Astrocyte of the hippocampus (primary cell): ENCODE measurements around the gene UBE2L3.
"Not testable (repeated sequence)": the region's sequence is repeated elsewhere in the genome, so short reads cannot be mapped to it uniquely, and the experiment has no call there.

Experiments used
- DNase-seq: peaks from one replicate; pipeline ENCODE4 v3.0.0; 2011; ENCODE audit warnings: low read depth, low spot score

Gene UBE2L3

DNA sequence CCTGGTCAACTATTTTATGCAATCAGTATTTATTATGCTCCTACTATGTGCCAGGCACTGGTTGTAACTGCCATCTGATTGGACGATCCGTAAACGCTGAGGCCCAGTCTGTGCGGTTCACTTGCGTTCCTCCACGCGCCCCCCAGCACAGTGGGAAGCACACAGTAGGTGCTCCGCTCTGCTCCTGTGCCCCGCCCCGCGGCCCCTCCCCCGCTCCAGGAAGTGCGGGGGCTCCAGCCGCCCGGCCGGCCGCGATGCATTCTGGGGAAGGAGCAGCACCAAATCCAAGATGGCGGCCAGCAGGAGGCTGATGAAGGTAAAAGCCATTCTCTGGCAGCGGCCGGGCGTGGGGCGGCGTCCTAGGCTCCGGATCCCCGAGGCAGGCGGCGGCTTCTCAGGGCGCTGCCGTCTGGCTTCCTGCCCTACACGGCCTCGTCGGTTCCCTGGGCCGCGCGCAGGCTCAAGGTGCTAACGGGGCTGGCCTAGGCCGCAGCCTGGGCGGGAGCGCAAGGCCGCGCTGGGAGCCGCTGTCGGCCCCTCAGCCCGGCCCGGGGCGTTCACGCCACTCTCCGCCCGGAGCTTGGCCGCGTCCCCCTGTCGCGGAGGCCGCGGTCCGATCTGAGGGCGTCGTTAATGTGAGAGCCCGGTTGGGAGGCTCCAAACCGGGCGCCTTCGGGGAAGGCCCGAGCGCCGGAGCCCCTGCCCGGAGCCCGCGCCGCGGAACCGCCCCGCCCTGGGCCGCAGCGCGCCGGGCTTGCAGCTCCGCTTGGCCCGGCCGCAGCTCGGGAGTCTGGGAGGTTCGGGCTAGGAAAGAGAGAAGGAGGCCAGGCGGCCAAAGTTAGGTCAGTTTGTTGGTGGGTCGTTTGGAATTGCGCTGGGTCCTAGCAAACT lies at the start of gene UBE2L3:
UBE2L3 (plus strand) TSS at position 259 of the 891 bp plus-strand sequence; CDS start at position 290, 31 bp downstream.
- peak; percentile 92 for DNase-seq

DNA sequence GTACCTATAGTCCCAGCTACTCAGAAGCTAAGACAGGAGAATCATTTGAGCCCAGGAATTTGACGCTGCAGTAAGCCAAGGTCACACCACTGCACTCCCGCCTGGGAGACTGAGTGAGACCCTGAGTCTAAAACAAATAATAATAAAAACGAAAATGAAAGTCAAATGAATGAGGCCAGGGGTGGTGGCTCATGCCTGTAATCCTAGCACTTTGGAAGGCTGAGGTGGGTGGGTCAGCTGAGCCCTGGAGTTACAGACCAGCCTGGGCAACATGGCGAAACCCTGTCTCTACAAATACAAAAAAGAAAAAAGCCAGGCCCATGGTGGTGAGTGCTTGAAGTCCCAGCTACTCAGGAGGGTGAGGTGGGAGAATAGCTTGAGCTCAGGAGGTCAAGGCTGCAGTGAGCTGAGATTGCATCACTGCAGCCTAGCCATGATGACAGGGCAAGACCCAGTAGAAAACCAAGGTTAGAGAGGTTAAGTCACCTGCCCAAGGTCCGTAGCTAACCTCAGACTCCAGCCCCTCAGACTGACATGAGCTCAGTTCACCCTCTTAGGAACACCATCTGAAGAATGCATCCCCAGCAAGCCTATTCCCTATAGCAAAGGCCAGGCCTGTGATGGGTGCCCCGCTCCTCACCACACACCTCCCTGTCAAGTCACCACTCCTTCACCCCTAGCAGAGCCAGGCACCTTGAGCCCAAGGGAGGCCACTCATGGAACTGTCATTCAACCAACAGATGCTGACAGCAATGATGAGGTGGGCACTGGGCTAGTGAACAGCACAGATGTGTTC lies 40.6 kb upstream of the UBE2L3 start:
- DNase-seq, result not testable (repeated sequence)

DNA sequence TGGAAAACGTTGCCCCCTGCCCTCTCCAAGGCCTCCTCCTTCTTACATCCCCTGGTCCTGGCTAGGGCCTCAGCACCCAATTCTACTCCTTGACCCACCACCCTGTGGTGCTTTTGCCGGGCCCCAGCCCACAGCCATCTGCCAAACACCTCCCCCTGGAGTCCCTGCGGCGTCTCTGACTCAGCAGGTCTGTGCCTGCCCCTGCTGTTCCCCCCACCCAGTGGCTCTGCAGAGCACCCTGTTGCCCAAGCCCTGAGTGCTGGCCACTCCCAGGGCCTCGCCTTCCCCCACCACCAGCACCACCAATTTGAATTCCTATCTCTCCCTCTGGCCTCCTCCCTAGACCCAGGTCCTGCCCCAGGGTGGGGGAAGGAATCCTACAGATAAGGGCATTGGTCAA lies 36.0 kb upstream of the UBE2L3 start:
- not testable (repeated sequence) for DNase-seq

DNA sequence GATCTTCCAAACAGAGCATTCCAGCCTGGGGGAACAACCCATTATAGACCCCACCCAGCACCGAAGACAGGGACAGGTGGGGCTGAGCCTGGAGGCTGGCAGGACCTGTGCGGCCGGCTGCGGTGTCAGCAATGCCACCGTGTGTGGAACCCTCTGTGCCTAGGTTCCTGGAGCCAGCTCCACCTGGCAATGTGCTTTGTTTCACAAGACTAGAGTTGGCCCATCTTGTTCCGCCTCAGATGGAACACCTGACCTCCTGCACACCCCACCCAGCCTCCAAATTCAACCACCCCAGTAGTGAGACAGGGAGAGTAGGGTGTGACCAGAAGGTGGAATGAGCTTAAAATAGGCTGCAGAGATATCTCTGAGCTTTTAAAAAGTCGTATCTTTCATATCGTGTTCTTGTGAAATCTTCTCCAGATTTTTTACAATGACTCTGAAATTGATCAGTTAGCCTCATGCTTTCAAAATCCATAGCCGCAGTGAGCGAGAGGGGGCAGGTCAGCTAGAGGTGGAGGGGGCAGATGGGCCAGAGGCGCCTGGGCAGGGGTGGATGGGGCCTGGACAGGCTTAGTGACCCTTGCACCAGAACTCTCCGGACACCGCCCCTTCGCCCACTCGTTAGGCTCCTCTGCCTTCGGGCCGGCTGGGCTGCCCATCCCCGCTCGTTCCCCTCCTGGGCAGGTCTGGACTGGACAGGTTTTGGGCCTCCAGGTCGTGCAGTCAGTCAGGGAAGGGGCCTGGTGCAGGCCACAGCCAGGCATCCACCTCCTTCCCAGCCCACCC lies 34.5 kb upstream of the UBE2L3 start:
- not testable (repeated sequence) for DNase-seq

DNA sequence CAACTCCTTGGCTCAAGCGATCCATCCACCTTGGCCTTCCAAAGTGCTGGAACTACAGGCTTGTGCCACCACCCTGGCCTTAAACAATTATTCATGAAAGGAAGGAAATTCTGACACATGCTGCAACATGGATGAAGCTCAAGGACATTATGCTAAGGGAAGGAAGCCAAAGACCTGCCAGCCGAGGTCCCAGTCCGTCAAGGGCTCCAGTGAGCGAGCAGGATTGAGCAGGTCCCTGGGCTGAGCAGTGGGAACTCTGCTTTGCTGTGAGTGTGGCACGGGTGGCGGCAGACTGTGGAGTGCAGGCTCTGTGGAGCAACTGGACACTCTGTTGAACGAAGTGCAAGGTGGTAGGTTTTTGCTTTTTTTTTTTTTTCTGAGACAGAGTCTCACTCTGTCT lies 27.7 kb upstream of the UBE2L3 start:
- DNase-seq, result not testable (repeated sequence)

DNA sequence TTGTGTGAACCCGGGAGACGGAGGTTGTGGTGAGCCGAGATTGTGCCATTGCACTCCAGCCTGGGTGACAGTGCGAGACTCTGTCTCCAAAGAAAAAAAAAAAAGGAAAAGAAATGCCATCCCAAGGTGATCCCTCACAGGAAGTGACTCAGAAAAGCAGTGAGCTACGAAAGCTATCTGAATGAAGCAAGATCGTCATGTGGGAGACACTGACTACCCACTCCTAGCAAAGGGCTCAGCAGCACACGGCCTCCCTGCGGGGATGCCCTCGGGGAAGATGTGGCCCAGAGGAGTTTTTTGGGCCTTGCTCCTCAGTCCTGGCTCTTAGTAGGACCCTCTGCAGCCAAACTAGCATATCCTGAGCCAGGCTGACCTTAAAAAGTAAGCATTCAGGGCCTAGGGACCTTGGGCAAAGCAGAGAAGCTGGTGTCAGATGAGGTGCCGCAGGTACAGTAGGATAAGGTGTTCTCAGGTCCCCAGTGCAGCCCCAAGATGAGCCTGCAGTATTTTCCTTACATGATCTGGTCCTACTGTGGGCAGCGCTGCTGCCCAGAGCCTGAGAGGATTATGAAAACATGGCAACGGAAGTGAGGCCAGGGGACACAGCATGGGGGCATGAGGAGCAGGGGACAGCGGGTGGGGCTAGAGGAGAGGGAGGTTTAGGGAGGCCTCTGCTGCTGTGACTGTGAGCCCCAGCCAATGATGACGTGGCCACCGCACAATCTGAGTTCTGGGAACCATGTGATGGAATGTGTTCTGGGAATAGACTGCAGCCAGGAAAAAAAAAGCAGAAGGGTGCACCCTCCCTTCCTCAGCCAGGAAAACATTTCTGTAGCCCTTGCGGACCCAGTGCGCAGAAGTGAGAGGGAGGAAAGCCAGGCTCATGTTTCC lies 22.8 kb upstream of the UBE2L3 start:
- DNase-seq, result not testable (repeated sequence)

DNA sequence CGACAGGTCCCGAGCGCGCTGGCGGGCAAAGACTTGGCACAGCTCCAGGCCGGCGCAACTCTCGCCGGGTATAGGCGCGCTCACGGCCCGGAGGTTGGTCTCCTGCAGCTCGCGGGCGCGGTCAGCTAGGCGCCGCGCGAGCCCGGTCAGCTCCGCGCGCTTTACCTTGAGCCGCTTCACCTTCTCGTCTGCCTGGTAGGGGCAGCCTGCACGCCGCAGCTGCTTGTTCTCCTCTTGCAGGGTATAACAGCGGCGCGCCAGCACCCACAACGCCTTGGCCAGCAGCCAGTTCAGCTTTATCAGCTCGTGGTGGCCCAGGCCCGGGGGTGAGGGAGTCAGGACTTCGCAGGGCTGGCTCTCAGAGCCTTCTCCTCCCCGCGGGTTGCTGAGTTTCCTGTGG lies 18.0 kb upstream of the UBE2L3 start:
- not testable (repeated sequence) for DNase-seq

DNA sequence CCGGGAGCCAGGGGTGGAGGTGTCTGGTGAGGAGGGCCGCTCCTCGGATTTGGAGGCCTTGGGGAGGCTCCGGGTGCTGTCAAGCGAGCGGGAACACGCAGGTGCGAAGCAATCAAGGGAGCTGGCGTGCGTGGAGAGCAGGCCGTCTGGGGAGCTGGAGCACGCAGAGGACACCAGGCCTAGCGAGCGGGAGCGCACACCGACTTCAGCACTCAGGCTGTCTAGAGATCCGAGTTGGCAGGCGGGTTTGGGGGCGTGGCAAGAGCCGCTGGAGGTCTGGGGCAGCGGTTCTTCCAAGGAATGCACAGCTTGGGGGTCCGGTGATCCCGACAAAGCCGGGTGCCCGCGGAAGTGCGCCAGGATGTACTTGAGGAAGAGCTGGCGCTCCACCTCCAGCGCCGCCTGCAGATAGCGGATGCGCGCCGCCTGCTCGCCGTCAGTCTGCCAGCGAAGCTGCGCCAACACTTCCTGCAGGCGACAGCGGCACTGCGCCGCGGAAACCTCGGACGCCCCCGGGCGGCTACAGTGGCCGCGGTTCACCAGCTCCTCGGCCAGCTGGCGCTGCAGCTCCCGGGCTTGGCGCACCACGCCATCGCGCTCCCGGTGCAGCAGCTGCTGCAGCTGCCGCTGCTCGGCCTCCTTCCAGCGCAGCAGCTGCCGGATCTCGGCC lies 17.4 kb upstream of the UBE2L3 start:
- not testable (repeated sequence) for DNase-seq

DNA sequence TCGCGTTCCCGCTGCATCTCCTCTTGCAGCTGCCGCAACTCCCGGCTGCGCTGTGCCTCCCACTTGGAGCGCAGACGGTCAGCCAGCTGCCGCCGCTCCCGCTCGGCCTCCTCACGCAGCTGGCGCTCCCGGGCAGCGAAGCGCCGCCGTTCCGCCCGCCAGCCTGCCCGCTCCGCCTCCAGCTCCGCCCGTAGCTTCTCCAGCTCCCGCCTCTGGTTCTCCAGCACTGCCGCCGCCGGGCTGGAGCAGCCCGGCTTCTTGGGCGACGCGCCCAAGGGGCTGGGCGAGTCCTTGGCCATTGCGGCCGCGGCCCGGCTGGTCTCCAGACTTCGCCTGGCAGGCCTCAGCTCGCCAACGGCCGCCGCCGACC lies 16.9 kb upstream of the UBE2L3 start:
- not testable (repeated sequence) for DNase-seq

DNA sequence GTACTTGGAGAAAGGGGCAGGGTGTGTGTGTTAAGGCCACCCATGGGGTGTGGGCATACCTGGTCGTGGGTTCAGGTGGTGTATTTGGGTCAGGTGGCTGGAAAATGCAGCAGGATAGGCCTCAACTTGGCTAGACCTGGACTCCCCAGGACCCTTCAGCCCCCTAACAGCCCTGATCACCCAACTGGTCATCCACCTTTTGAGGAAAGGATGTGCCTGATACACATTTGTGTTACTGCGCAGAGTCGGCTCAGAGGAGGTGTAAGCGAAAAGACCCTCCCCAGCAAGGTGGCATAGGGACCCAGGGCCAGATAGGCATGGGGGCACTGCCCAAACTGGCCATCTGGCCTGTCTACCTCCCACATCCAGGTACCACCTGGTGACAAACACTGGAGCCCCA lies 16.2 kb upstream of the UBE2L3 start, which contains the start of gene RIMBP3C:
RIMBP3C (minus strand) TSS at position 101 of the 400 bp plus-strand sequence. CDS start 485 bp downstream, outside the sequence.
- not testable (repeated sequence) for DNase-seq

DNA sequence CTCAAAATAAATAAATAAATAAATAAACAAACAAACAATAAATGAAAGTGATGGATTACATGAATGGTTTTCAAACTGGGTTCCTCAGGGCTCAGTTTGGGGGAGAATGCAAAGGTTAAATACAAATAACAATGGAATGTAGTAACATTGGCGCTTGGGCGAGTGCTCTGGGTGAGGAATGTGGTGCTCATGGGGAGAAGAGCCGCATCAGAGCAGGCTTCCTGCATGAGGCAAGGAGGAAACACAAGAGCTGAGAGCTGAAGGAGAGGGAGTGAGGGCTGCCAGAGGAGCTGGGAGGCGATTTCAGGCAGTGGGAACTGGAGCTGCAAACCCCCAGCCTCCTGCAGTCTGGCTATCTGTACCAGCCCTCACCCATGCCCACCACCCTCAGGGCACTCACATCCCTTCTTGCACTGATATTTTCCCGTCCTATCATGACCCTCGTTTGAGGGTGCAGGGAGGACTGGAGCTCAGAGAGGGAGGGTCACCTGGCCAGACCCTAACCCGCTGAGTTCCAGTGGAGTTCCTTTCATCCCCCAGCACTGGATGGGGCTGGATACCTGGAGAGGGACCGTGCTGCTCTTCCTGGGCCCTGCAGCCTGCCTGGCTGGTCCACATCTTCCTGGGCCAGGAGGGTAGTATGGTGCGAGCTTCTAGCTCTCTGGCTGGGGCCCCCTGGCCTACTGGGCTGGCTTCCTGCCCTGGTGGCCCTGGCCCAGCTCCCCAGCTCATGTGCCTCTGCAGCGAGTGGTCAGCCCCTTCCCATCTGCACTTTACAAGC lies 8.0 kb upstream of the UBE2L3 start:
- DNase-seq, result not testable (repeated sequence)

DNA sequence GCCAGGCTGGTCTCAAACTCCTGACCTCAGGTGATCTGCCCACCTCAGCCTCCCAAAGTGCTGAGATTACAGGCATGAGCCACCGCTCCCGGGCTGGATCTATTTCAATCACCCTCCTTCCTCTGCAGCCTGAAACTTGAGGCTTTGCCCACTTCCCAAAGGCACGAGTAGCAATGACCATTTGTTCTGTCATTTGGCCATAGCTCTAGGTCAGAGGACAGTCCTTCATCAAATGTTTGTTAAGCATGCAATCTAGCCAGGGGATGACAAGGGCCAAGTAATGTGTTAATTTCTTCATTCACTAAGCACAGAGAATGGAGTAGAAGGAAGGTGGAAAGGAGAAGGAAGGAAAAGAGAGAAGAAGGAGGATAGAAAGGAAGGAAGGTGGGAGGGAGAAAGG lies 6.9 kb upstream of the UBE2L3 start:
- not testable (repeated sequence) for DNase-seq

DNA sequence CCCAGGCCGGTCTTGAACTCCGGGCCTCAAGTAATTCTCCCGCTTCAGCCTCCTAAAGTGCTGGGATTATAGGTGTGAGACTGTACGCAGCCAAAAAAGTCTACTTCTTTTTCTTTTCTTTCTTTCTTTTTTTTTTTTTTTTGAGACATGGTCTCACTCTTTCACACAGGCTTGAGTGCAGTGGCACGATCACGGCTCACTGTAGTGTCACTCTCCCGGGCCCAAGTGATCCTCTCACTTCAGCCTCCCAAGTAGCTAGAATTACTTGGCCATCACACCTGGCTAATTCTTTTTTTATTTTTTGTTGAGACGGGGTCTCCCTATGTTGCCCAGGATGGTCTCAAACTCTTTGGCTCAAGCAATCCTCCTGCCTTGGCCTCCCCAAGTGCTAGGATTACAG lies 3.6 kb upstream of the UBE2L3 start:
- DNase-seq, result no peak

DNA sequence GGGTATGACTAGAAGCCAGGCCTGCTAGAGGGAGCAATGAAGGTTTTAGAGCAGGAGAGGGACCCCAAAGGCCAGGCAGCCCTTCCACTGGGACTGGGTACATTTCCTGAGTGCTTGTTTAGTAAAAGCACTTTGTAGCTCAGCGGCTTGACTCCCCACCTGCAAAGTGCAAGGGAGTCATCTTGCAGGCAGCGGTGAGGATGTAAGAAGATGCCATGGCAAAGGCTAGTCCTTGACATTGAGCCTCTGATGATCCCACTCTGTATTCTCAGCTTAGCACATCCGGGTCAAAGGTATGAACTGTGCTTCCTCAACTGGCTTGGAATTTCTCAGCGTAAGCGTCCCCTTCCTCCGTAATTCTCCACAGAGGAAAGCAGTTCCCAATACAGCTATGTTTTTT lies 3.1 kb upstream of the UBE2L3 start:
- DNase-seq, result no peak

DNA sequence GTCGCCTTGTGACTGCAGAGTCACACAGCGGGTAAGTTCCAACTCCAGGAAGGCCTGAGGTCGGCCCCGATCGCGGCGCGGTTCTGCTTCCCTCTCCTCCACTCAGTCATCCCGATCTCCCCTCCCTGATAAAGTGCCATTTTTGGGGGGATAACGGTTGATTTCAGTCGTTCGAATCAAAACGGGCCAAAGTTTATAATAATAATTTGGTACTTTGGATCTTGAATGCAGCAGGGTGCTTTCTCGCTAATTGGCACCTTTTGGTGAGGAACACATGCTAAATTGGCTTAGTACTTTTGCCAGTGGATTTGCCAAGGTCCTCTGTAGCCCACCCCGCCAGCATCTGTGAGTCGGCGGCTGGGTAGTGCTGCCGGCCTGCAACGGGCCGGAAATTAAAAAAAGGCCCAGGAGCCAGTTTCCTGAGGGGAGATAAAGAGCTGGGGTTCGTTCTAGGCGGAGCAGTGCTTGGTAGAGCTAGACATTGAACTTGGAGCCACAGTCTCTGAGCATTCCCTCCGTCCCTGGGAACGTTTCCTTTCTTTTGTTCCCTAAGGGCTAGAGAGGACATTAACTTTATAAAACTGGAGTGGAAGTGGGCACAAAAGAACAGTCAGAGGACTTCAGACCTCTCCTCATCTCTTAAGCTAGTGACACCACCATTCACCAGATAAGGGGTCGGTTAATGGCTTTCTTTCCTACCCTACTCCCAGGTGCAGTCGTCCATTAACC lies 997 bp downstream of the UBE2L3 start:
- peak; percentile 49 for DNase-seq

DNA sequence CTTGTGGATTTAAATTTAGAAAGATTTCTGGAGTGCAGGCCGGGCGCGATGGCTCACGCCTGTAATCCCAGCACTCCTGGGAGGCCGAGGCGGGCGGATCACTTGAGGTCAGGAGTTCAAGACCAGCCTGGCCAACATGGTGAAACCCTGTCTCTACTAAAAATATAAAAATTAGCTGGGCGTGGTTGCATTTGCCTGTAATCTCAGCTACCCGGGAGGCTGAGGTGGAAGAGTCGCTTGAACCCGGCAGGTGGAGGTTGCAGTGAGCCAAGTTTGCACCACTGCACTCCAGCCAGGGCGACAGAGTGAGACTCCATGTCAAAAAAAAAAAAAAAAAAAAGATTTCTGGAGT lies 1.5 kb downstream of the UBE2L3 start:
- not testable (repeated sequence) for DNase-seq

DNA sequence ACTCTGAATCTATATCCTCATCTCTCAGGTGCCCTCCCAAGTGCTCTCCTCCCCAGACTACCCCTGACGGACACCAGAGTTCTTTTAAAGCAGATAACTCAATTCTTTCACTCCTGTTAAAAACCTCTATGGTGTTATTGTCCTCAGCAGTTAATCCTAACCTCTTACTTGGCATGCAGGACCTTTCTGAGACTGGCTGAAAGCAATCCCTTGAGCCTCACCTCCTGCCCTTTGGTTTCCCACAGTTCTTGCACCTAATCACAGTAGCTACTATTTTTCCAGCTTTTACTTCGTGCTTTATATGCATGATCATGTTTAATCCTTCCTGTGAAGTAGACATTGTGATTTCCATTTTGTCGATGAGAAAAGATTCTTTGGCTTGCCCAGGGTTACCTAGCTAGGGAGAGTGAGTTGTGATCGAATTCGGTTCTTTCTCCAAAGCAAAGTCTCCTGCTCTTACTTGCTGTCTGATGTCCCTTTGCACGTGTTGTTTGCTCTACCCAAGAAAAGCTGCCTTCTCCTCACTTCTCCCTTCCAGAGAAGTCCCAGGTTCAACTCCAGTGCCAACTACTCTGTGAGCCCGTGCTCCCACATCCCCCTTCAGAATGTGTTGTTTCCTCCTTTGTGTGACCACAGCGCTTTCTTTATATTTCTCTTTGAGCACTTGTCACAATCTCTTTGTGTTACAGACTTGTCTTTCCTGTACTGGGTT lies 2.1 kb downstream of the UBE2L3 start:
- DNase-seq, result no peak

DNA sequence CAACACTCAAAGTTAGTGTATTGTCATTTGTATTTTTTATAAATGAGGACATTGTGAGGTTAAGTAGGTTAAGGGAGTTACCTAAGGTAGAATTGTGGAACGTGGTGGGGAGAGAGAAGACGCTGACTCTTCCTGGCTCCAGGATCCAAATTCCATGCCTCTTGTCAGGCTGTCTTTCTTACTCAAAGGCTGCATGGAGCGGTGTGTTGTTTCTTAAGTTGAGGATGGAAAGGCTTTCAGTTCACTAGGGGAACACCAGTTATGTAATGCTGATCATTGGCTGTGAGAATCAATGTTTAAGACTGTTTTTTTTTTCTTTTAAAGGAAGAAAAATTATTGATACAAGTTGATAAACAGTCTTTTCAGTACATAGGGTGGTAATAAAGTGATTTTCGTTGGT lies 2.9 kb downstream of the UBE2L3 start:
- no peak for DNase-seq
